ENCODE data around the gene HNRNPA3. TPM values are rescaled to one million over a fixed set of nuclear protein-coding genes. Genes with fewer than 3 reads are reported as not detected.
A peak's percentile ranks its signal among the peaks of the same experiment; 100 is the strongest.

The HNRNPA3 gene
- total and polyA plus RNA-seq, 2 experiments from 2014 or later: 151 to 290 TPM

GRCh38 chr2:177262958-177263450 lies 50.4 kb downstream of the HNRNPA3 start:
- H3K27me3 ChIP-seq (ENCODE audit: insufficient read depth): no peaks in the 10 kb centered on the region
- H2AFZ ChIP-seq: peak overlapping the region; percentile 28; the same call in 1 of the 2 replicates
- DNase-seq (ENCODE audit: low spot score): no peak
- peaks cover 29% of the 10 kb centered on the region for H3K4me1 ChIP-seq (ENCODE audit: insufficient read depth)
- H4K20me1 ChIP-seq (replicated peaks; ENCODE audit: insufficient read depth): peaks cover 31% of the 10 kb centered on the region
- H3K27me3 Mint-ChIP-seq (ENCODE audit: insufficient read depth, low read depth, poor library complexity): peaks cover 6% of the 10 kb centered on the region
- H3K4me2 ChIP-seq: peak overlapping the region; percentile 90
- no peaks in the 10 kb centered on the region for H3F3A ChIP-seq (replicated peaks; ENCODE audit: low read depth)
- peaks cover 11% of the 10 kb centered on the region for H3K9me3 Mint-ChIP-seq
- H3K4me3 ChIP-seq: peak overlapping the region; percentile 79
- H3K9me2 ChIP-seq (ENCODE audit: insufficient read depth): no peaks in the 10 kb centered on the region
- H3K4me1 Mint-ChIP-seq: peaks cover 42% of the 10 kb centered on the region
- peak overlapping the region; percentile 85 for H3K4me3 Mint-ChIP-seq
- H3K36me3 ChIP-seq (ENCODE audit: insufficient read depth): 0 out of 2 replicates have a peak, but pooled peaks cover 3% of the 10 kb centered on the region
- no peak for ATAC-seq
- peak overlapping the region; percentile 87 for H3K27ac Mint-ChIP-seq
- H3K79me2 ChIP-seq (replicated peaks; ENCODE audit: insufficient read depth): peaks cover 54% of the 10 kb centered on the region
- H3K36me3 Mint-ChIP-seq (ENCODE audit: low read depth): peaks cover 21% of the 10 kb centered on the region
- TF ChIP-seq CREB1 (CRISPR knock-in tag; IDR thresholded peaks at IDR 0.05; ENCODE audit: low read depth) (no peak), CTCF (conservative IDR thresholded peaks at IDR 0.05; ENCODE audit: low read depth in 2 of 2) (no peak), EZH2phosphoT487 (IDR thresholded peaks at IDR 0.05; ENCODE audit: unreplicated experiment) (no peak), REST (IDR thresholded peaks at IDR 0.05; ENCODE audit: unreplicated experiment) (no peak), ETS1 (IDR thresholded peaks at IDR 0.05) (no peak), ZNF462 (CRISPR knock-in tag; IDR thresholded peaks at IDR 0.05) (no peak), ZNF331 (CRISPR knock-in tag; IDR thresholded peaks at IDR 0.05; ENCODE audit: low read depth) (no peak), ZNF114 (CRISPR knock-in tag; IDR thresholded peaks at IDR 0.05) (no peak), NANOG (IDR thresholded peaks at IDR 0.05; ENCODE audit: borderline replicate concordance) (no peak), EZH2 (IDR thresholded peaks at IDR 0.05; ENCODE audit: low read depth, unreplicated experiment) (no peak), JUNB (IDR thresholded peaks at IDR 0.05; ENCODE audit: unreplicated experiment) (no peak), STAT1 (IDR thresholded peaks at IDR 0.05; ENCODE audit: unreplicated experiment) (no peak), POLR2AphosphoS5 (IDR thresholded peaks at IDR 0.05; ENCODE audit: low read depth) (no peak)
- peak overlapping the region; percentile 94 for H3K27ac ChIP-seq (ENCODE audit: low read depth)
